CD8-positive, alpha-beta memory T cell (primary cell): ENCODE results near the gene PTGR3. TPM values are rescaled to one million over a fixed set of nuclear protein-coding genes. Genes with fewer than 3 reads are reported as not detected.

Source experiments
- CTCF ChIA-PET: fragments of 350-600 bp; sonication (Branson Sonifier 250); formaldehyde crosslinking; loops from one replicate; lab custom pipeline; 2021; ENCODE audit warnings: antibody characterized with exemption; lab: Charles Lee
- POLR2A ChIA-PET: fragments of 350-600 bp; sonication (Branson Sonifier 250); formaldehyde crosslinking; loops from one replicate; lab custom pipeline; 2021; ENCODE audit warnings: antibody characterized with exemption; lab: Charles Lee
- DNase-seq, 5 donors: peaks; one replicate each; pipeline versions ENCODE4 v3.0.0 to v3.0.0-alpha.2; 2020 to 2022; ENCODE audit warnings: mixed read lengths in 1 of 5
- H3K27ac ChIP-seq: one replicate; pipeline ENCODE4 v1.7.0; 2013; ENCODE audit warnings: low read depth, mild to moderate bottlenecking, low read length, moderate library complexity
- H3K27me3 ChIP-seq: 2 replicates; pipeline ENCODE4 v1.7.0; 2013; ENCODE audit warnings: low read length, mild to moderate bottlenecking; ENCODE audit not compliant: insufficient read depth, poor library complexity, severe bottlenecking
- H3K36me3 ChIP-seq: 2 replicates; pipeline ENCODE4 v1.7.0; 2013; ENCODE audit warnings: mild to moderate bottlenecking, low read length, moderate library complexity; ENCODE audit not compliant: insufficient read depth
- H3K4me1 ChIP-seq: 2 replicates; pipeline ENCODE4 v1.7.0; 2013; ENCODE audit warnings: mild to moderate bottlenecking, low read length, moderate library complexity; ENCODE audit not compliant: insufficient read depth
- H3K4me3 ChIP-seq: 2 replicates; pipeline ENCODE4 v1.7.0; 2013; ENCODE audit warnings: mild to moderate bottlenecking, low read length
- H3K9me3 ChIP-seq: 2 replicates; pipeline ENCODE4 v1.7.0; 2013; ENCODE audit warnings: mild to moderate bottlenecking, low read length
- H3K27ac Mint-ChIP-seq, 8 donors: one replicate each; pipeline ENCODE4 v1.8.0; 2020 to 2021; ENCODE audit warnings: mixed read lengths in 8 of 8, mild to moderate bottlenecking in 6 of 8, inconsistent platforms in 3 of 8, moderate library complexity in 3 of 8
- H3K27me3 Mint-ChIP-seq, 2 donors: one replicate each; pipeline ENCODE4 v1.8.0; 2020 to 2021; ENCODE audit warnings: mixed read lengths in 2 of 2, mild to moderate bottlenecking in 1 of 2, moderate library complexity in 1 of 2
- H3K36me3 Mint-ChIP-seq, 3 donors: one replicate each; pipeline ENCODE4 v1.8.0; 2020 to 2021; ENCODE audit warnings: mixed read lengths in 3 of 3, inconsistent platforms in 1 of 3, mild to moderate bottlenecking in 1 of 3
- H3K4me1 Mint-ChIP-seq, 3 donors: one replicate each; pipeline ENCODE4 v1.8.0; 2020 to 2021; ENCODE audit warnings: mixed read lengths in 3 of 3, inconsistent platforms in 1 of 3, mild to moderate bottlenecking in 1 of 3
- H3K4me3 Mint-ChIP-seq, 7 donors: one replicate each; pipeline ENCODE4 v1.8.0; 2020 to 2021; ENCODE audit warnings: mixed read lengths in 7 of 7, mild to moderate bottlenecking in 6 of 7, moderate library complexity in 4 of 7, inconsistent platforms in 2 of 7
- H3K9me3 Mint-ChIP-seq, 5 donors: one replicate each; pipeline ENCODE4 v1.8.0; 2020 to 2022; ENCODE audit warnings: mixed read lengths in 5 of 5, mild to moderate bottlenecking in 3 of 5, moderate library complexity in 2 of 5, inconsistent platforms in 1 of 5
- polyA plus RNA-seq: library from polyadenylated mRNA; unstranded; fragments of 300-500 nt; fragmentation: Illumina TruSeq; gene quantifications from one replicate; pipeline ENCODE4 v1.2.3, GENCODE V29; 2021
- total RNA-seq, 2 experiments: library from RNA; stranded (reverse); gene quantifications; one replicate each; pipeline ENCODE4 v1.2.3, GENCODE V29; 2021

PTGR3 gene
- total and polyA plus RNA-seq, 3 experiments from 2014 or later, result 20.3 to 26.3 (median 25.8) TPM

DNA sequence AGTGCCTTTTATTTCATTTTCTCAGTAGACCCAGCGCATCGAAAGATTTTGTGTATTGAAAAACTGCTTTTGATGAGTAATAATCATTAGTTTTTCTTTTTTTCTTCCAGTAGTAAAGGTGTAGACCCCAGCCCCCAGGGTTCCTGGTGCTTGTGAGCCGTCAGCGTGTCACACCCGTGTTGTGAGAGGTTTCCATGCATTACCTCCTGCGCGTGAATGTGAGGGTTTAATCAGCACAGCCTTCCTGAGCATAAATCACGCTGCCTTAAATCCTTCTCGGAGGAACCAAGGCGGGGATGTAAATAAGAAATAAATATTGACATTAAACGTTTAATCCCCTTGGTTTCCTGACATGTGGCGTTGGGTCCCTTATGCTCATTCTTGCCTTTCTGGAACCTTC, 26.0 kb upstream of the PTGR3 start:
- no peaks in the 10 kb centered on the region for H3K27me3 ChIP-seq
- POLR2A ChIA-PET, result no interaction called here
- peak overlapping the region in 2 of 8 donors; percentile 29 to 63 for H3K27ac Mint-ChIP-seq
- no peaks in the 10 kb centered on the region for H3K9me3 ChIP-seq
- H3K4me1 ChIP-seq, result peaks cover 6% of the 10 kb centered on the region
- no peaks in the 10 kb centered on the region for H3K9me3 Mint-ChIP-seq
- H3K4me3 ChIP-seq, result no peak overlapping the region
- H3K36me3 ChIP-seq, result no peaks in the 10 kb centered on the region
- no peaks in the 10 kb centered on the region for H3K27me3 Mint-ChIP-seq
- H3K36me3 Mint-ChIP-seq, result peaks cover 3 to 24% (median 4%) of the 10 kb centered on the region in 3 donors
- DNase-seq, result no peak
- CTCF ChIA-PET, result no interaction called here
- peaks cover 36 to 75% (median 59%) of the 10 kb centered on the region in 3 donors for H3K4me1 Mint-ChIP-seq
- H3K4me3 Mint-ChIP-seq, result no peak overlapping the region
- no peak overlapping the region for H3K27ac ChIP-seq

DNA sequence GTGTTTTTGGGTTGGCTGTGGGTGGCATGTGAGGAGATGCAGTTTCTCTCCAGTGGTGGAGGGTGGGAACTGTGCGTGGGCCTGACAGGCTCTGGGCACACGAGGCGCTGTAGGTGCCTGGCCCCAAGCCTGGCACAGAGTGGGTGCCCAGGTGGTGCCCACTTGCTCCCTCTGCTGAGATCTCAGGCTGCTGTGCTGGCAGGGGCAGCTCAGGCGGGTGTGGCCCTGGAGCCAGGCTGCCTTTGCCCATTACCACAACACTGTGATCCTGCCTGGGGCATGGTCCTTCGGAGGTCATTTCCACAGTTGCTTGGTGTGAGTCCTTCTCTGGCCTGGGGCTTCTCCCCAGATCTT, 22.1 kb upstream of the PTGR3 start:
- no peak overlapping the region for H3K4me3 ChIP-seq
- ChIA-PET CTCF (interaction anchor here (0.5 to 1.4 kb wide), 3 partner anchors 12 to 1630 kb away, joined by 3 to 4 read pairs (median 3); no protein-coding TSS in a partner anchor), POLR2A (no interaction called here)
- H3K4me1 ChIP-seq, result peaks cover 30% of the 10 kb centered on the region
- Mint-ChIP-seq H3K36me3 (peaks cover 0 to 18% (median 5%) of the 10 kb centered on the region in 3 donors), H3K4me3 (no peak overlapping the region), H3K9me3 (no peaks in the 10 kb centered on the region), H3K27me3 (no peaks in the 10 kb centered on the region), H3K27ac (no peak overlapping the region), H3K4me1 (peaks cover 58 to 87% (median 79%) of the 10 kb centered on the region in 3 donors)
- no peak overlapping the region for H3K27ac ChIP-seq
- H3K9me3 ChIP-seq, result no peaks in the 10 kb centered on the region
- no peaks in the 10 kb centered on the region for H3K27me3 ChIP-seq
- DNase-seq, result no peak
- no peaks in the 10 kb centered on the region for H3K36me3 ChIP-seq

DNA sequence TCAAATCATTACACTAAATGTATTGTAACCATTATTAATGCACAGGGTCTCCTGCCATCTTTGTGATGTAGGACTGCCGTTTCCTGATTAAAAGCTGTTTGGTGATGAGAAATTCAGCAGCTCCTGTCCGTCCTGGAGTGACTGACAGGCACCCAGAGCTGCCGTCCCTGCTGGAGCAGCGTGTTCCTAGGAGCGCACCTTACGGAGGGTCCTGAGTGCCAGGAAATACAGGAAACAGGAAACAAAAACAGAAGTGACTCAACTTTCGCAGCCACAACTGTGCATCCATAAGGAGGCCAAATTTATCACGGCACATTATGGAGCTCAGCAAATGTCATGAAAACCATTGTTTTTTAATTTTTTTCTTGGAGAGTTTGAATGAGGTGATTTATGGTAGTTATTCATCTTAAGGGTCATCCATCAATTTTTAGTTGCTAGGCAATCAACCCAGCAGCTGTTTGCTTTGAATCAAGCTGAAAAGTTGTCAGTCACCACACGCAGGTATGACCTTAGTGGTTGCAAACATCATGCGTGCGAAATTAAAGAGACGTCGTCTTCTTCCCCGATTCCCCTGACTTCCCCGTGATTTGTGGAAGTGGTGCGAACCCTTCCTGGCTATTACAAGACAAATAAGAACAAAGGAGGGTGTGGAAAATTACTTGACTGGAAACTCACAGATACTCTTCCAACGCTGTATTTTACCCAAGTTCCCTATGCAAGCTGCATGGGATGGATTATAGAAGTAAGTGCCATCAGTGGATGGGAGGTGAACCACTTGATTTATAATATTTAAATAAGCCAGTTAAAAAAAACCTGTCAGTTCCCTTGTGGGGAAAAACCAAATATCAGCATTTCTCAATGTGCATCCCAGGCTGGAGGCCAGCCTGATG, 21.5 kb upstream of the PTGR3 start:
- ChIA-PET CTCF (interaction anchor here (0.5 to 1.4 kb wide), 3 partner anchors 12 to 1630 kb away, joined by 3 to 4 read pairs (median 3); no protein-coding TSS in a partner anchor), POLR2A (interaction anchor here (0.8 kb wide), 1 partner anchor 14 kb away, joined by 6 read pairs; no protein-coding TSS in a partner anchor)
- peak overlapping the region in 1 of 7 donors; percentile 20 for H3K4me3 Mint-ChIP-seq
- Histone ChIP-seq H3K4me1 (peaks cover 30% of the 10 kb centered on the region), H3K4me3 (no peak overlapping the region), H3K27me3 (no peaks in the 10 kb centered on the region), H3K36me3 (no peaks in the 10 kb centered on the region), H3K9me3 (no peaks in the 10 kb centered on the region), H3K27ac (no peak overlapping the region)
- no peak for DNase-seq
- H3K4me1 Mint-ChIP-seq, result peaks cover 58 to 88% (median 77%) of the 10 kb centered on the region in 3 donors
- H3K27me3 Mint-ChIP-seq, result no peaks in the 10 kb centered on the region
- peaks cover 0 to 16% (median 5%) of the 10 kb centered on the region in 3 donors for H3K36me3 Mint-ChIP-seq
- peak overlapping the region in 6 of 8 donors; percentile 14 to 92 (median 75) for H3K27ac Mint-ChIP-seq
- H3K9me3 Mint-ChIP-seq, result no peaks in the 10 kb centered on the region

DNA sequence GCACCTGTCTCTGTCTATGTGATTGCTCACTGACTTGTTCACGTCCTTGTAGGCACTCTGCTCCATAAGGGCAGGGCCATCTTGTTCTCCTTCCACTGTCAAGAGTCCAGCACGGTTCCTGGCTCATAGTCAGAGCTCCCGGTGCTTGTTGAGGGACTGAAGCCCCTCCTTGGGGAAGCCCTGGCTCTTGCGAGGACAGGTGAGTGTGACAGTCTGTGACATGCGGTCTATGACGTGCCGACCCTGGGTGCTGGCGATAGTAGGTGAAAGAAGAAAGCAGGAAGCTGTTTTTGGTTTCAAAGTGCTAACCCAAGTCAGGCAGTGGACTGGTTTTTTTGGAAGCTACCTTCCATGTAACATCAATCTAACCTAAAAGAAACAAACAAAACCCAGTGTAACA, 20.5 kb upstream of the PTGR3 start:
- CTCF ChIA-PET, result no interaction called here
- peak overlapping the region in 6 of 7 donors; percentile 20 to 76 (median 44) for H3K4me3 Mint-ChIP-seq
- no peaks in the 10 kb centered on the region for H3K27me3 ChIP-seq
- no peaks in the 10 kb centered on the region for H3K36me3 ChIP-seq
- H3K4me3 ChIP-seq, result no peak overlapping the region
- H3K27ac Mint-ChIP-seq, result peak overlapping the region in 7 of 8 donors; percentile 7 to 92 (median 82)
- H3K9me3 ChIP-seq, result no peaks in the 10 kb centered on the region
- POLR2A ChIA-PET, result no interaction called here
- H3K4me1 Mint-ChIP-seq, result peaks cover 51 to 88% (median 74%) of the 10 kb centered on the region in 3 donors
- H3K9me3 Mint-ChIP-seq, result no peaks in the 10 kb centered on the region
- no peak overlapping the region for H3K27ac ChIP-seq
- H3K4me1 ChIP-seq, result peaks cover 30% of the 10 kb centered on the region
- no peaks in the 10 kb centered on the region for H3K27me3 Mint-ChIP-seq
- no peak for DNase-seq
- peaks cover 0 to 13% (median 5%) of the 10 kb centered on the region in 3 donors for H3K36me3 Mint-ChIP-seq

DNA sequence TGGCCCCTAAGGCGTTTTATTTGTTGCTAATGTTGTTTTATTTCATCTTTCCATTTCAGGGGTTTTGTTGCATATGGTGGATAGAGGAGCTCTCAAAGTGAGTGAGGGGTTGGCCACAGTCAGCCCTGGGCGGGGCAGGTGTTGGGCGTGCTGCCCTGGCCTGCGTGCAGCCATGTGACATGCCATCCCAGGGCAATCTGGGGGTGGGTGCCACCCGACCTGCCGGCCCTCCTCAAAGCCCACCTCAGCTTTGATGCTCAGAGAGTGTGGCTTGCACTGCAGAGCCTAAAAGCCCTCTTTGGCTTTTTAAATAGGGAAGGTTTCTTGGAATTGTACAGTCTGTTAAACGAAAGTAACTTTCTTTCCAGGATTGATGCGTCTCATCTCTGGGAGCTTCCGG, 20.0 kb upstream of the PTGR3 start:
- DNase-seq, result no peak
- Mint-ChIP-seq H3K27ac (peak overlapping the region in 6 of 8 donors; percentile 6 to 92 (median 84)), H3K27me3 (no peaks in the 10 kb centered on the region), H3K4me3 (peak overlapping the region in 5 of 7 donors; percentile 12 to 76 (median 45)), H3K4me1 (peaks cover 54 to 88% (median 74%) of the 10 kb centered on the region in 3 donors), H3K36me3 (peaks cover 0 to 15% (median 5%) of the 10 kb centered on the region in 3 donors), H3K9me3 (no peaks in the 10 kb centered on the region)
- ChIA-PET CTCF (interaction anchor here (0.7 kb wide), 1 partner anchor 17 kb away, joined by 3 read pairs; no protein-coding TSS in a partner anchor), POLR2A (no interaction called here)
- Histone ChIP-seq H3K4me1 (peaks cover 30% of the 10 kb centered on the region), H3K27ac (no peak overlapping the region), H3K36me3 (no peaks in the 10 kb centered on the region), H3K9me3 (no peaks in the 10 kb centered on the region), H3K4me3 (no peak overlapping the region), H3K27me3 (no peaks in the 10 kb centered on the region)

DNA sequence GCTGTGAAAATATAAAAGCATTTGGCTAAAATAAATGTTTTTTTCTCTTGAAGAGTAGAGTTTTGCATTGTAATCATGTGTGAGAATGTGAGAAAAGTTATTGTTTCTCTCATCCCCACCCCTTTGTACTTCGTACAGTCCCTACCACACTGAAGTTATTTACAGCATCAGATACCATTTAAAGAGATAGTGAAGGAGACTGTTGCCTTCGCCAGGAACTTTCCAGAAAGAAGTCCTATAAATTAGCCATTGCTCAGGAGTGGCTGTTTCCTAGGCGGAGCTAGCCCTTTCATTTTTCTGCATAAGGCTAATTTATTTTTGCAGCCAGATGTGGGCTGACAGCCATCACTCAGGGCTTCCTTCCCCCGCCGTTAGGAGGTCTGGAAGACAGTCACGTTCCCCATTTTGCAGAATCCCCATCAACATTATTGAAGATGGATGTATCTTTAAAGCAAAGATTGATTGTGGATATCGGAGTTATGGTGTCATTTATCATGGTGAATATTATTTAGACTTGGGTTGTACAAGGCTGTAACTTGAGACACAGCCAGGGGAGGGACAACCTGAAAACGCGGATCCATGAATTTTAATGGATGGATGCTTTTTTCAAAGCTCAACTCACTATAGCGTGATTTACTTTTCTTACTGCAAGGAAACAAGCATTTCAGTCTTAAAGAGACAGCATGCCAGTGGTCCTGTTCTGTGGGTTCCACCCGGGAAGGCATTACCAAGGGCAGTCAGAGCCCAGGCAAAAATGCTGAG, 18.8 kb upstream of the PTGR3 start:
- DNase-seq, result no peak
- H3K27ac Mint-ChIP-seq, result peak overlapping the region in 3 of 8 donors; percentile 38 to 82 (median 63)
- POLR2A ChIA-PET, result no interaction called here

DNA sequence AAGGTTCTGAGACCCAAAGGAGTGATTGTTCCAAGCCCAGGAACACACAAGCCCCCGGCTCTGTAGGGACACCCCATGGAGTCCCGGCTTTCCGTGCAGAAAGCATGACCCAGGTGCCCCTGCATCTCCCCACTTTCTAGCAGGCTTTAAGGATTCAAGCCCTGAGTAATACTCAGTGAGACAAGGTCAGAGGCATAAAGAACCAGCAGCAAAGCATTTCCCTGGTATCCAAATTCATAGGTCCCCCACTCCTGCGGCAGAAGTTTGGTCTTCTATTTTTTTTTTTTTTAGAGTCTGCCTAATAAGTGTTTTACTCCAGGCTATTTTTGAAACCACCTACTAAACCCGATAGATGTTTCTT, 18.0 kb upstream of the PTGR3 start:
- no peaks in the 10 kb centered on the region for H3K27me3 ChIP-seq
- H3K4me1 Mint-ChIP-seq, result peaks cover 65 to 88% (median 77%) of the 10 kb centered on the region in 3 donors
- H3K4me1 ChIP-seq, result peaks cover 35% of the 10 kb centered on the region
- no peaks in the 10 kb centered on the region for H3K27me3 Mint-ChIP-seq
- H3K4me3 Mint-ChIP-seq, result peak overlapping the region in 2 of 7 donors; percentile 3 to 4
- ChIA-PET POLR2A (no interaction called here), CTCF (no interaction called here)
- H3K27ac ChIP-seq, result no peak overlapping the region
- no peak for DNase-seq
- no peaks in the 10 kb centered on the region for H3K9me3 ChIP-seq
- H3K27ac Mint-ChIP-seq, result peak overlapping the region in 3 of 8 donors; percentile 6 to 63 (median 23)
- H3K36me3 ChIP-seq, result no peaks in the 10 kb centered on the region
- H3K4me3 ChIP-seq, result no peak overlapping the region
- peaks cover 0 to 15% (median 4%) of the 10 kb centered on the region in 3 donors for H3K36me3 Mint-ChIP-seq
- no peaks in the 10 kb centered on the region for H3K9me3 Mint-ChIP-seq

More for the DNA sequence above, 18.8 kb upstream of the PTGR3 start:
- Histone ChIP-seq H3K4me1 (peaks cover 35% of the 10 kb centered on the region), H3K27me3 (no peaks in the 10 kb centered on the region), H3K4me3 (no peak overlapping the region), H3K9me3 (no peaks in the 10 kb centered on the region), H3K36me3 (no peaks in the 10 kb centered on the region), H3K27ac (no peak overlapping the region)
- H3K4me3 Mint-ChIP-seq, result peak overlapping the region in 1 of 7 donors; percentile 3
- peaks cover 60 to 88% (median 73%) of the 10 kb centered on the region in 3 donors for H3K4me1 Mint-ChIP-seq
- H3K36me3 Mint-ChIP-seq, result peaks cover 0 to 15% (median 4%) of the 10 kb centered on the region in 3 donors
- no peaks in the 10 kb centered on the region for H3K9me3 Mint-ChIP-seq
- no peaks in the 10 kb centered on the region for H3K27me3 Mint-ChIP-seq
- CTCF ChIA-PET, result no interaction called here
